H1 (cell line): ENCODE results near the gene PTPN9. TPM values are rescaled to one million over a fixed set of nuclear protein-coding genes. Genes with fewer than 3 reads are reported as not detected.

Experiments
- CTCF ChIA-PET: fragments of 300-600 bp; sonication (Branson Sonifier 250); formaldehyde crosslinking; loops from one replicate; lab custom pipeline; 2021; ENCODE audit not compliant: partially characterized antibody; lab: Charles Lee
- POLR2A ChIA-PET: fragments of 300-600 bp; sonication (Branson Sonifier 250); formaldehyde crosslinking; loops from one replicate; lab custom pipeline; 2021; ENCODE audit warnings: inconsistent platforms; ENCODE audit not compliant: partially characterized antibody; lab: Charles Lee
- DNase-seq, 2 experiments: peaks; one replicate each; pipeline versions ENCODE4 v3.0.0 to v3.0.0-alpha.2; 2010 to 2022; ENCODE audit warnings: low spot score in 2 of 2, low read depth in 1 of 2, mixed read lengths in 1 of 2
- FAIRE-seq: peaks from 2 replicates; lab custom pipeline; 2011; peaks lifted over from hg19 to GRCh38; lab: Jason Lieb, UNC
- H2AFZ ChIP-seq: 2 replicates; pipeline ENCODE4 v1.8.1; 2012; ENCODE audit warnings: low read length, inconsistent platforms
- H2AK5ac ChIP-seq: 2 replicates; pipeline ENCODE4 v1.6.1; 2013; ENCODE audit warnings: low read depth, low read length
- H2BK120ac ChIP-seq: replicated peaks from 2 replicates; pipeline ENCODE3; 2013; ENCODE audit warnings: low read depth, low read length, inconsistent platforms
- H2BK12ac ChIP-seq: 2 replicates; pipeline ENCODE4 v1.6.1; 2013; ENCODE audit warnings: low read depth, low read length
- H2BK15ac ChIP-seq: 2 replicates; pipeline ENCODE4 v1.6.1; 2013; ENCODE audit warnings: low read length
- H2BK20ac ChIP-seq: 2 replicates; pipeline ENCODE4 v1.6.1; 2013; ENCODE audit warnings: low read length
- H2BK5ac ChIP-seq: 2 replicates; pipeline ENCODE4 v1.6.1; 2013; ENCODE audit warnings: low read depth, low read length
- H3K14ac ChIP-seq: 2 replicates; pipeline ENCODE4 v1.6.1; 2013; ENCODE audit warnings: inconsistent platforms; ENCODE audit not compliant: insufficient read length
- H3K18ac ChIP-seq: 2 replicates; pipeline ENCODE4 v1.6.1; 2013; ENCODE audit warnings: low read length; ENCODE audit errors: extremely low read depth
- H3K23ac ChIP-seq: 2 replicates; pipeline ENCODE4 v1.6.1; 2013; ENCODE audit warnings: inconsistent platforms; ENCODE audit not compliant: insufficient read length
- H3K23me2 ChIP-seq: 2 replicates; pipeline ENCODE4 v1.6.1; 2013; ENCODE audit warnings: low read depth, low read length
- H3K27ac ChIP-seq: 2 replicates; pipeline ENCODE4 v1.6.1; 2011; ENCODE audit warnings: low read depth, low read length, inconsistent platforms
- H3K27me3 ChIP-seq, 4 experiments: replicated peaks in 1 of 4; 1 replicate in 1 of 4; 2 replicates in 3 of 4; pipeline versions ENCODE4 v1.6.1 to v1.8.1; 2011 to 2013; ENCODE audit warnings: low read length in 3 of 4, mild to moderate bottlenecking in 3 of 4, inconsistent platforms in 2 of 4, mixed read lengths in 2 of 4, moderate library complexity in 1 of 4; ENCODE audit not compliant: control insufficient read depth in 3 of 4, insufficient read depth in 3 of 4; ENCODE audit errors: extremely low read depth in 1 of 4
- H3K36me3 ChIP-seq, 4 experiments: 2 replicates each; pipeline versions ENCODE4 v1.6.1 to v1.8.1; 2011 to 2013; ENCODE audit warnings: mild to moderate bottlenecking in 4 of 4, low read length in 3 of 4, moderate library complexity in 2 of 4, control low read depth in 1 of 4, inconsistent platforms in 1 of 4; ENCODE audit not compliant: insufficient read depth in 4 of 4, control insufficient read depth in 2 of 4
- H3K4ac ChIP-seq: replicated peaks from 2 replicates; pipeline ENCODE3; 2013; ENCODE audit warnings: low read length, low read depth, mixed read lengths, inconsistent platforms; ENCODE audit not compliant: insufficient read length
- H3K4me1 ChIP-seq, 4 experiments: replicated peaks in 1 of 4; 1 replicate in 1 of 4; 2 replicates in 3 of 4; pipeline versions ENCODE4 v1.6.1 to v1.8.1; 2011 to 2013; ENCODE audit warnings: low read length in 3 of 4, inconsistent platforms in 2 of 4, mixed read lengths in 1 of 4; ENCODE audit not compliant: insufficient read depth in 4 of 4, control insufficient read depth in 3 of 4
- H3K4me2 ChIP-seq, 2 experiments: 2 replicates each; pipeline versions ENCODE4 v1.6.1 to v1.8.1; 2011 to 2013; ENCODE audit warnings: low read depth in 2 of 2, low read length in 2 of 2, control low read depth in 1 of 2, inconsistent platforms in 1 of 2, mild to moderate bottlenecking in 1 of 2; ENCODE audit not compliant: insufficient read depth in 1 of 2
- H3K4me3 ChIP-seq, 4 experiments: fragments of 200-600, 300-600 bp in 1 of 4; sonication (generic), shearing (Covaris generic), sonication (Bioruptor Twin) in 1 of 4; 2 replicates each; pipeline versions ENCODE4 v1.5.1 to v1.8.1; 2011 to 2016; ENCODE audit warnings: low read length in 4 of 4, low read depth in 3 of 4, control low read depth in 2 of 4, inconsistent platforms in 2 of 4, mild to moderate bottlenecking in 2 of 4, mixed read lengths in 1 of 4, moderate library complexity in 1 of 4; ENCODE audit not compliant: insufficient read depth in 2 of 4; ENCODE audit errors: extremely low read depth in 1 of 4
- H3K56ac ChIP-seq: replicated peaks from 2 replicates; pipeline ENCODE3; 2013; ENCODE audit warnings: low read depth, mild to moderate bottlenecking, mixed read lengths, low read length, inconsistent platforms; ENCODE audit not compliant: insufficient read length
- H3K79me1 ChIP-seq: 2 replicates; pipeline ENCODE4 v1.6.1; 2013; ENCODE audit warnings: low read depth, low read length, control low read depth
- H3K79me2 ChIP-seq, 2 experiments: 2 replicates each; pipeline versions ENCODE4 v1.6.1 to v1.8.1; 2012 to 2013; ENCODE audit warnings: low read length in 2 of 2, mild to moderate bottlenecking in 2 of 2, inconsistent platforms in 1 of 2; ENCODE audit not compliant: insufficient read depth in 2 of 2, control insufficient read depth in 1 of 2
- H3K9ac ChIP-seq, 4 experiments: replicated peaks in 1 of 4; 1 replicate in 1 of 4; 2 replicates in 3 of 4; pipeline versions ENCODE4 v1.6.1 to v1.8.1; 2011 to 2013; ENCODE audit warnings: low read depth in 3 of 4, low read length in 3 of 4, control low read depth in 2 of 4, mild to moderate bottlenecking in 2 of 4, moderate library complexity in 2 of 4, inconsistent platforms in 1 of 4; ENCODE audit errors: extremely low read depth in 1 of 4
- H3K9me3 ChIP-seq, 2 experiments: 2 replicates each; pipeline versions ENCODE4 v1.6.1 to v1.8.1; 2012 to 2013; ENCODE audit warnings: mild to moderate bottlenecking in 2 of 2, moderate library complexity in 2 of 2, control low read depth in 1 of 2, inconsistent platforms in 1 of 2, low read depth in 1 of 2, low read length in 1 of 2, mixed read lengths in 1 of 2; ENCODE audit not compliant: insufficient read depth in 2 of 2
- H4K20me1 ChIP-seq, 2 experiments: replicated peaks in 1 of 2; 2 replicates each; pipeline versions ENCODE3 to v1.8.1; 2011 to 2013; ENCODE audit warnings: inconsistent platforms in 2 of 2, low read length in 2 of 2, mild to moderate bottlenecking in 1 of 2; ENCODE audit not compliant: insufficient read depth in 2 of 2, control insufficient read depth in 1 of 2
- H4K5ac ChIP-seq: 2 replicates; pipeline ENCODE4 v1.6.1; 2013; ENCODE audit warnings: low read length, low read depth, mixed read lengths, inconsistent platforms; ENCODE audit not compliant: insufficient read length
- H4K8ac ChIP-seq: 2 replicates; pipeline ENCODE4 v1.8.0; 2013; ENCODE audit warnings: mild to moderate bottlenecking, moderate library complexity, low read length, inconsistent platforms; ENCODE audit not compliant: insufficient read depth; ENCODE audit errors: extremely low read depth
- H4K91ac ChIP-seq: replicated peaks from 2 replicates; pipeline ENCODE3; 2013; ENCODE audit warnings: low read length, mixed read lengths, inconsistent platforms; ENCODE audit not compliant: insufficient read length
- CHD2 ChIP-seq: IDR thresholded peaks from 2 replicates; pipeline ENCODE4 v1.6.1; 2012; ENCODE audit warnings: low read length, improper control_type of control experiment
- EP300 ChIP-seq, 2 experiments: IDR thresholded peaks; 1 replicate in 1 of 2; 2 replicates in 1 of 2; pipeline ENCODE4 v1.6.1; 2011 to 2012; ENCODE audit warnings: low read depth in 2 of 2, low read length in 2 of 2, mild to moderate bottlenecking in 2 of 2, borderline replicate concordance in 1 of 2, inconsistent platforms in 1 of 2, moderate library complexity in 1 of 2
- POLR2AphosphoS5 ChIP-seq: IDR thresholded peaks from 2 replicates; pipeline ENCODE4 v1.6.1; 2011; ENCODE audit warnings: low read depth, low read length
- SP2 ChIP-seq: IDR thresholded peaks from 2 replicates; pipeline ENCODE4 v1.6.1; 2012; ENCODE audit warnings: mild to moderate bottlenecking, low read length, inconsistent platforms
- TEAD4 ChIP-seq: IDR thresholded peaks from 2 replicates; pipeline ENCODE4 v1.6.1; 2012; ENCODE audit warnings: low read depth, low read length, inconsistent platforms, mixed read lengths
- YY1 ChIP-seq: IDR thresholded peaks from 2 replicates; pipeline ENCODE4 v1.6.1; 2011; ENCODE audit warnings: low read depth, mild to moderate bottlenecking, low read length
- whole genome bisulfite sequencing, 2 experiments: shearing (Covaris generic) in 1 of 2; methylation state at CpG; one replicate each; pipeline versions ENCODE4 v1.1.6 to v1.1.7; 2013 to 2015; ENCODE audit warnings: low lambda C conversion rate in 2 of 2, mixed read lengths in 2 of 2, inconsistent platforms in 1 of 2, low coverage in 1 of 2, missing lambda C conversion rate in 1 of 2; ENCODE audit not compliant: insufficient replicate concordance in 2 of 2, insufficient coverage in 1 of 2, insufficient read length in 1 of 2; ENCODE audit errors: extremely low coverage in 1 of 2, missing lambda C conversion rate in 1 of 2; 5-methylcytosine and 5-hydroxymethylcytosine counted together
- polyA plus RNA-seq, 7 experiments: library from polyadenylated mRNA; depleted of rRNA in 3 of 7; stranded (reverse) in 5 of 7; unstranded in 2 of 7; fragments of >200 nt in 5 of 7; fragments of 200-250 nt in 2 of 7; gene quantifications; 1 replicate in 5 of 7; 2 replicates in 1 of 7; 4 replicates in 1 of 7; pipeline versions ENCODE4 v1.2.1 to v1.2.3, GENCODE V29; 2011 to 2013; ENCODE audit warnings: missing spikeins in 2 of 7, mixed read lengths in 2 of 7
- total RNA-seq: library from RNA; stranded (reverse); fragmentation: NEBNext Ultra II Directional; extraction: Animal tissue kit (Norgen Biotek cat#: 25700); gene quantifications from 2 replicates; pipeline ENCODE4 v1.2.1, GENCODE V29; 2021
- TF ChIP-seq, protein P1 (sequence below): IDR thresholded peaks from 2 replicates; pipeline ENCODE4 v1.6.1; 2012; ENCODE audit warnings: inconsistent platforms

Gene PTPN9
- total and polyA plus RNA-seq, 2 of the 8 experiments (the other 6 are each of a cell fraction or from before 2014, with no cell fraction given), result 46.6 to 57.4 TPM

DNA sequence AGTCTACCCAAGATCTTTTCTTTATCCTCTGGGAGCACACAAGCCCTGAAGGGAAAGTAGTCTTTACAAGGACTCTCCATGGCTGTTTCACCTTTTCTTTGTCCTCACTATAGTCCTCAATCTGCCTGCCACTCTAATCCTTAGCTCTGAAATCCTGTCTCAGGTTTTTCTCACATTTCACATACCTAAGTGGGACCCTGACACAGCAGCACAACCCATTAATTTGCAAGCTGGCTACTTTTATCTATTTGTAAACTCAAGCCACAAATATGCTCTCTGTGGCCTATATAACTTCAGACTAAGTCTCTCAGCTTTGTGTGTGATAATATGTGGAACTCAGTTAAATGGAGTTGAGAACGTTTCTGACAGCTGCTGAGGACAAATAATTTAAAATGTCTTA is 147.4 kb downstream of the PTPN9 start:
- TF ChIP-seq EP300 (IDR thresholded peaks at IDR 0.05; ENCODE audit: borderline replicate concordance in 1 of 2, low read depth in 2 of 2, low read length in 2 of 2) (no peak), TEAD4 (no peak), SP2 (no peak), POLR2AphosphoS5 (no peak), YY1 (no peak), CHD2 (no peak)
- TF ChIP-seq, protein P1, sequence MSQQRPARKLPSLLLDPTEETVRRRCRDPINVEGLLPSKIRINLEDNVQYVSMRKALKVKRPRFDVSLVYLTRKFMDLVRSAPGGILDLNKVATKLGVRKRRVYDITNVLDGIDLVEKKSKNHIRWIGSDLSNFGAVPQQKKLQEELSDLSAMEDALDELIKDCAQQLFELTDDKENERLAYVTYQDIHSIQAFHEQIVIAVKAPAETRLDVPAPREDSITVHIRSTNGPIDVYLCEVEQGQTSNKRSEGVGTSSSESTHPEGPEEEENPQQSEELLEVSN, result no peak
- TF ChIP-seq, all 59 proteins: peak for 0
- Histone ChIP-seq H3K36me3 (peaks cover 13 to 39% (median 21%) of the 10 kb centered on the region in 4 experiments), H4K5ac (no peak overlapping the region), H4K20me1 (peaks cover 3 to 8% of the 10 kb centered on the region in 2 experiments), H3K23ac (no peak overlapping the region), H2AFZ (no peak overlapping the region), H2BK5ac (no peak overlapping the region), H3K14ac (no peak overlapping the region), H3K56ac (no peak overlapping the region), H4K8ac (no peak overlapping the region), H3K27ac (no peak overlapping the region), H3K79me2 (peaks cover 0 to 73% of the 10 kb centered on the region in 2 experiments; a peak in 3 of 4 replicates), H2BK20ac (no peak overlapping the region), H3K4ac (no peak overlapping the region), H3K27me3 (no peaks in the 10 kb centered on the region), H3K79me1 (peaks cover 2% of the 10 kb centered on the region; the same call in 1 of the 2 replicates), H2BK12ac (no peak overlapping the region), H3K9me3 (no peaks in the 10 kb centered on the region), H2BK15ac (no peak overlapping the region), H2AK5ac (no peak overlapping the region), H3K9ac (no peak overlapping the region), H3K23me2 (no peaks in the 10 kb centered on the region), H4K91ac (no peak overlapping the region), H3K18ac (no peak overlapping the region), H3K4me2 (no peak overlapping the region), H3K4me3 (no peak overlapping the region), H3K4me1 (no peaks in the 10 kb centered on the region), H2BK120ac (no peak overlapping the region)
- DNase-seq (no peak), FAIRE-seq (no peak)
- ChIA-PET POLR2A (interaction anchor here (0.8 to 1.8 kb wide), 6 partner anchors 14 to 64 kb away, joined by 3 to 6 read pairs (median 4); partner anchors contain the start of genes MAN2C1 and SIN3A), CTCF (interaction anchor here (0.6 to 0.8 kb wide), 4 partner anchors 10 to 204 kb away, joined by 3 to 4 read pairs (median 3); no protein-coding TSS in a partner anchor)
- WGBS, 2 experiments, result 72% methylated on average over 1 of the region's 1 CpG; no CpG with 5 or more reads in 1 of the 2 experiments
